PC-3 (cell line): ENCODE measurements around the gene HMOX1. TPM values are rescaled to one million over a fixed set of nuclear protein-coding genes. Genes with fewer than 3 reads are reported as not detected.

Experiments used
- ATAC-seq: fragments of 200-7000 bp; cut with Tn5 transposase; 2 replicates; pipeline ENCODE4 v1.9.1; 2020; ENCODE audit warnings: mild to moderate bottlenecking, moderate library complexity
- BruUV-seq: library from RNA; stranded (reverse); fragments of 400-500 nt; replicated peaks from 2 replicates; lab custom pipeline; 2021; lab: Mats Ljungman, UMichigan
- CTCF ChIA-PET: fragments of 300-600 bp; sonication (Branson Sonifier 250); formaldehyde crosslinking; loops from one replicate; lab custom pipeline; 2022; ENCODE audit warnings: antibody characterized with exemption; lab: Charles Lee
- POLR2A ChIA-PET: fragments of 300-600 bp; sonication (Branson Sonifier 250); formaldehyde crosslinking; loops from one replicate; lab custom pipeline; 2022; ENCODE audit warnings: antibody characterized with exemption; ENCODE audit not compliant: unreplicated experiment; lab: Charles Lee
- DNase-seq: peaks from one replicate; pipeline ENCODE4 v3.0.0-alpha.2; 2015
- H2AFZ ChIP-seq: fragments of 300-600 bp; sonication (generic); 2 replicates; pipeline ENCODE4 v1.6.0; 2016; ENCODE audit warnings: antibody characterized with exemption, low read length
- H3F3A ChIP-seq: fragments of 300-600 bp; sonication (generic); one replicate; pipeline ENCODE4 v1.6.0; 2017; ENCODE audit warnings: antibody characterized with exemption, low read length, control low read depth, mild to moderate bottlenecking; ENCODE audit not compliant: unreplicated experiment
- H3K27ac ChIP-seq: fragments of 300-600 bp; sonication (generic); 2 replicates; pipeline ENCODE4 v1.5.1; 2016; ENCODE audit warnings: mild to moderate bottlenecking, low read length
- H3K27me3 ChIP-seq: fragments of 300-600 bp; sonication (generic); 2 replicates; pipeline ENCODE4 v1.6.1; 2016; ENCODE audit warnings: low read length, mixed read lengths
- H3K36me3 ChIP-seq: fragments of 300-600 bp; sonication (generic); 2 replicates; pipeline ENCODE4 v1.6.1; 2016; ENCODE audit warnings: low read depth, mixed run types, low read length, mixed read lengths
- H3K4me1 ChIP-seq: fragments of 300-600 bp; sonication (generic); 2 replicates; pipeline ENCODE4 v1.5.1; 2016; ENCODE audit warnings: low read length; ENCODE audit not compliant: insufficient read depth
- H3K4me2 ChIP-seq: fragments of 300-600 bp; sonication (generic); 2 replicates; pipeline ENCODE4 v1.6.0; 2016; ENCODE audit warnings: low read length
- H3K4me3 ChIP-seq: fragments of 300-600 bp; sonication (generic); 2 replicates; pipeline ENCODE4 v1.5.1; 2016; ENCODE audit warnings: mild to moderate bottlenecking, low read length, mixed read lengths
- H3K79me2 ChIP-seq: fragments of 300-600 bp; sonication (generic); 2 replicates; pipeline ENCODE4 v1.6.1; 2017; ENCODE audit warnings: low read length, mixed read lengths
- H3K9ac ChIP-seq: fragments of 300-600 bp; sonication (generic); 2 replicates; pipeline ENCODE4 v1.6.0; 2016; ENCODE audit warnings: mild to moderate bottlenecking, low read length
- H3K9me2 ChIP-seq: fragments of 300-600 bp; sonication (generic); replicated peaks from 2 replicates; pipeline ENCODE4 v1.6.1; 2016; ENCODE audit warnings: mixed run types, low read length, mixed read lengths
- H3K9me3 ChIP-seq: fragments of 300-600 bp; sonication (generic); 2 replicates; pipeline ENCODE4 v1.6.1; 2016; ENCODE audit warnings: low read length, mixed read lengths
- H4K20me1 ChIP-seq: fragments of 300-600 bp; sonication (generic); 2 replicates; pipeline ENCODE4 v1.6.1; 2016; ENCODE audit warnings: low read length, mixed read lengths
- CTCF ChIP-seq: fragments of 300-600 bp; sonication (generic); conservative IDR thresholded peaks from 2 replicates; pipeline ENCODE4 v1.5.1; 2017; ENCODE audit warnings: antibody characterized with exemption, low read depth, mild to moderate bottlenecking, low read length
- EZH2 ChIP-seq: fragments of 300-600 bp; sonication (generic); IDR thresholded peaks from one replicate; pipeline ENCODE4 v1.6.1; 2017; ENCODE audit warnings: antibody characterized with exemption, mild to moderate bottlenecking, low read length; ENCODE audit not compliant: unreplicated experiment
- EZH2phosphoT487 ChIP-seq: fragments of 300-600 bp; sonication (generic); IDR thresholded peaks from 2 replicates; pipeline ENCODE4 v1.6.1; 2018; ENCODE audit warnings: mild to moderate bottlenecking, antibody characterized with exemption, low read length, borderline replicate concordance
- intact Hi-C: fragments of 100-400 bp; cut with micrococcal nuclease; formaldehyde crosslinking; loops from 2 replicates; pipeline ENCODE4 v1.9.0; 2023
- total RNA-seq: library from RNA; depleted of rRNA; stranded (reverse); fragments of >200 nt; gene quantifications from 2 replicates; pipeline ENCODE4 v1.2.3, GENCODE V29; 2014

Gene HMOX1
- total RNA-seq, 1 experiment from 2014 or later = 16.5 TPM

- peak overlapping the region; percentile 100 for H3K9ac ChIP-seq
- H2AFZ ChIP-seq = peak overlapping the region; percentile 85
- no peaks in the 10 kb centered on the region for H3K9me2 ChIP-seq
- H3F3A ChIP-seq = no peaks in the 10 kb centered on the region
- H3K9me3 ChIP-seq = no peaks in the 10 kb centered on the region
- H3K79me2 ChIP-seq = peaks cover 29% of the 10 kb centered on the region
- H4K20me1 ChIP-seq = no peaks in the 10 kb centered on the region
- peaks cover 22% of the 10 kb centered on the region; the same call in 1 of the 2 replicates for H3K36me3 ChIP-seq
- DNase-seq (no peak), ATAC-seq (peak; percentile 28)
- peak overlapping the region; percentile 87 for H3K4me2 ChIP-seq
- BruUV-seq = no TSS peak
- CTCF ChIA-PET = no interaction called here
- H3K4me1 ChIP-seq = peaks cover 18% of the 10 kb centered on the region
- peak overlapping the region; percentile 94 for H3K4me3 ChIP-seq
- no peaks in the 10 kb centered on the region for H3K27me3 ChIP-seq
- TF ChIP-seq EZH2phosphoT487 (no peak), CTCF (no peak), EZH2 (no peak)
- intact Hi-C loops = no loop called here
- peak overlapping the region; percentile 61 for H3K27ac ChIP-seq
- POLR2A ChIA-PET = no interaction called here
Observed at GRCh38 chr22:35400501-35400790, 19.6 kb downstream of the HMOX1 start.

- ATAC-seq (no peak), DNase-seq (no peak)
- POLR2A ChIA-PET = no interaction called here
- peak overlapping the region; percentile 87 for H3K4me2 ChIP-seq
- intact Hi-C loops = no loop called here
- H3K4me1 ChIP-seq = peaks cover 18% of the 10 kb centered on the region
- peaks cover 29% of the 10 kb centered on the region for H3K79me2 ChIP-seq
- no peaks in the 10 kb centered on the region for H3K9me2 ChIP-seq
- TF ChIP-seq CTCF (no peak), EZH2 (no peak), EZH2phosphoT487 (no peak)
- H3K27me3 ChIP-seq = no peaks in the 10 kb centered on the region
- no peak overlapping the region for H3K27ac ChIP-seq
- no peak overlapping the region for H2AFZ ChIP-seq
- H3K9ac ChIP-seq = no peak overlapping the region
- no peaks in the 10 kb centered on the region for H3F3A ChIP-seq
- H3K9me3 ChIP-seq = no peaks in the 10 kb centered on the region
- 0 out of 2 replicates have a peak overlapping the region, but pooled peaks have one; percentile 94 for H3K4me3 ChIP-seq
- no TSS peak for BruUV-seq
- no peaks in the 10 kb centered on the region for H4K20me1 ChIP-seq
- peaks cover 22% of the 10 kb centered on the region; the same call in 1 of the 2 replicates for H3K36me3 ChIP-seq
- CTCF ChIA-PET = no interaction called here
Observed at GRCh38 chr22:35401863-35402262, 21.0 kb downstream of the HMOX1 start.

- no peaks in the 10 kb centered on the region for H3K9me2 ChIP-seq
- no peaks in the 10 kb centered on the region for H3F3A ChIP-seq
- intact Hi-C loops = no loop called here
- peaks cover 18% of the 10 kb centered on the region for H3K4me1 ChIP-seq
- H3K4me3 ChIP-seq = no peak overlapping the region
- TF ChIP-seq EZH2phosphoT487 = no peak
- TF ChIP-seq EZH2 = no peak
- no peak for TF ChIP-seq CTCF
- H3K27ac ChIP-seq = no peak overlapping the region
- no peaks in the 10 kb centered on the region for H4K20me1 ChIP-seq
- ChIA-PET CTCF (no interaction called here), POLR2A (interaction anchor here (0.7 kb wide), 1 partner anchor 98 kb away, joined by 6 read pairs; no protein-coding TSS in a partner anchor)
- no peak for DNase-seq
- H3K27me3 ChIP-seq = no peaks in the 10 kb centered on the region
- H3K9me3 ChIP-seq = no peaks in the 10 kb centered on the region
- no peak overlapping the region for H2AFZ ChIP-seq
- no peak overlapping the region for H3K9ac ChIP-seq
- no peak overlapping the region for H3K4me2 ChIP-seq
- peaks cover 30% of the 10 kb centered on the region; the same call in 1 of the 2 replicates for H3K36me3 ChIP-seq
- ATAC-seq = no peak
- H3K79me2 ChIP-seq = peaks cover 29% of the 10 kb centered on the region
- BruUV-seq = no TSS peak
Observed at GRCh38 chr22:35403356-35403755, 22.5 kb downstream of the HMOX1 start.
